Measurements from ENCODE around the gene NFRKB. TPM values are rescaled to one million over a fixed set of nuclear protein-coding genes. Genes with fewer than 3 reads are reported as not detected.

The NFRKB gene
- total RNA-seq, 1 experiment from 2014 or later: 27.4 TPM

- ATAC-seq: no peak
- H3K9me3 ChIP-seq (ENCODE audit: control insufficient read depth in 1 of 2, insufficient read depth in 1 of 2, low read depth in 1 of 2, low read length in 2 of 2): no peaks in the 10 kb centered on the region
- H3K4me2 ChIP-seq (ENCODE audit: low read length): no peak overlapping the region
- ChIA-PET POLR2A (no interaction called here), CTCF (no interaction called here), RAD21 (ENCODE audit: low non-redundant PET in 1 of 2, low total read pairs in 2 of 2, uncharacterized antibody in 2 of 2, unreplicated experiment in 2 of 2) (no interaction called here)
- H4K20me1 ChIP-seq (ENCODE audit: insufficient read depth): no peaks in the 10 kb centered on the region
- no peak overlapping the region for H3K4me3 ChIP-seq (replicated peaks in 1 of 2; ENCODE audit: low read depth in 1 of 2, low read length in 2 of 2)
- H2AFZ ChIP-seq (ENCODE audit: low read depth, low read length, poor library complexity, severe bottlenecking): no peak overlapping the region
- no peak overlapping the region for H3K27ac ChIP-seq (ENCODE audit: low read depth, low read length)
- no peak for DNase-seq (ENCODE audit: low read depth, low spot score)
- H3K36me3 ChIP-seq (ENCODE audit: control insufficient read depth in 1 of 2, insufficient read depth in 2 of 2, low read length in 2 of 2): no peaks in the 10 kb centered on the region
- no peaks in the 10 kb centered on the region for H3K4me1 ChIP-seq (ENCODE audit: control insufficient read depth in 1 of 2, insufficient read depth in 2 of 2, low read length in 2 of 2)
- intact Hi-C loops (cut with micrococcal nuclease): no loop called here
- TF ChIP-seq, protein P1, sequence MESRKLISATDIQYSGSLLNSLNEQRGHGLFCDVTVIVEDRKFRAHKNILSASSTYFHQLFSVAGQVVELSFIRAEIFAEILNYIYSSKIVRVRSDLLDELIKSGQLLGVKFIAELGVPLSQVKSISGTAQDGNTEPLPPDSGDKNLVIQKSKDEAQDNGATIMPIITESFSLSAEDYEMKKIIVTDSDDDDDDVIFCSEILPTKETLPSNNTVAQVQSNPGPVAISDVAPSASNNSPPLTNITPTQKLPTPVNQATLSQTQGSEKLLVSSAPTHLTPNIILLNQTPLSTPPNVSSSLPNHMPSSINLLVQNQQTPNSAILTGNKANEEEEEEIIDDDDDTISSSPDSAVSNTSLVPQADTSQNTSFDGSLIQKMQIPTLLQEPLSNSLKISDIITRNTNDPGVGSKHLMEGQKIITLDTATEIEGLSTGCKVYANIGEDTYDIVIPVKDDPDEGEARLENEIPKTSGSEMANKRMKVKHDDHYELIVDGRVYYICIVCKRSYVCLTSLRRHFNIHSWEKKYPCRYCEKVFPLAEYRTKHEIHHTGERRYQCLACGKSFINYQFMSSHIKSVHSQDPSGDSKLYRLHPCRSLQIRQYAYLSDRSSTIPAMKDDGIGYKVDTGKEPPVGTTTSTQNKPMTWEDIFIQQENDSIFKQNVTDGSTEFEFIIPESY (IDR thresholded peaks at IDR 0.05; ENCODE audit: extremely low read depth, insufficient replicate concordance, low read length): no peak
- TF ChIP-seq POLR2AphosphoS5 (IDR thresholded peaks at IDR 0.05; ENCODE audit: low read depth, low read length) (no peak), JUND (IDR thresholded peaks at IDR 0.05) (no peak), CEBPB (IDR thresholded peaks at IDR 0.05; ENCODE audit: low read depth) (no peak), FOSL1 (IDR thresholded peaks at IDR 0.05; ENCODE audit: low read depth) (no peak), EZH2 (IDR thresholded peaks at IDR 0.05) (no peak), SRF (IDR thresholded peaks at IDR 0.05; ENCODE audit: low read depth) (no peak), EZH2phosphoT487 (IDR thresholded peaks at IDR 0.05; ENCODE audit: borderline replicate concordance) (no peak), SP1 (IDR thresholded peaks at IDR 0.05; ENCODE audit: low read depth) (no peak), POLR2A (IDR thresholded peaks at IDR 0.05; ENCODE audit: borderline replicate concordance, extremely low read depth, insufficient read depth, insufficient read length) (no peak), ZFX (IDR thresholded peaks at IDR 0.05) (no peak), ELF1 (IDR thresholded peaks at IDR 0.05; ENCODE audit: borderline replicate concordance, low read depth) (no peak), RAD21 (IDR thresholded peaks at IDR 0.05; ENCODE audit: low read depth) (no peak), SIN3A (IDR thresholded peaks at IDR 0.05; ENCODE audit: low read depth) (no peak), EGR1 (IDR thresholded peaks at IDR 0.05; ENCODE audit: low read depth) (no peak)
- TF ChIP-seq, protein P2, sequence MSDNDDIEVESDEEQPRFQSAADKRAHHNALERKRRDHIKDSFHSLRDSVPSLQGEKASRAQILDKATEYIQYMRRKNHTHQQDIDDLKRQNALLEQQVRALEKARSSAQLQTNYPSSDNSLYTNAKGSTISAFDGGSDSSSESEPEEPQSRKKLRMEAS (IDR thresholded peaks at IDR 0.05): no peak
- TF ChIP-seq, protein P3, sequence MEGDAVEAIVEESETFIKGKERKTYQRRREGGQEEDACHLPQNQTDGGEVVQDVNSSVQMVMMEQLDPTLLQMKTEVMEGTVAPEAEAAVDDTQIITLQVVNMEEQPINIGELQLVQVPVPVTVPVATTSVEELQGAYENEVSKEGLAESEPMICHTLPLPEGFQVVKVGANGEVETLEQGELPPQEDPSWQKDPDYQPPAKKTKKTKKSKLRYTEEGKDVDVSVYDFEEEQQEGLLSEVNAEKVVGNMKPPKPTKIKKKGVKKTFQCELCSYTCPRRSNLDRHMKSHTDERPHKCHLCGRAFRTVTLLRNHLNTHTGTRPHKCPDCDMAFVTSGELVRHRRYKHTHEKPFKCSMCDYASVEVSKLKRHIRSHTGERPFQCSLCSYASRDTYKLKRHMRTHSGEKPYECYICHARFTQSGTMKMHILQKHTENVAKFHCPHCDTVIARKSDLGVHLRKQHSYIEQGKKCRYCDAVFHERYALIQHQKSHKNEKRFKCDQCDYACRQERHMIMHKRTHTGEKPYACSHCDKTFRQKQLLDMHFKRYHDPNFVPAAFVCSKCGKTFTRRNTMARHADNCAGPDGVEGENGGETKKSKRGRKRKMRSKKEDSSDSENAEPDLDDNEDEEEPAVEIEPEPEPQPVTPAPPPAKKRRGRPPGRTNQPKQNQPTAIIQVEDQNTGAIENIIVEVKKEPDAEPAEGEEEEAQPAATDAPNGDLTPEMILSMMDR (IDR thresholded peaks at IDR 0.05 in 2 of 3, conservative IDR thresholded peaks at IDR 0.05 in 1 of 3; ENCODE audit: borderline replicate concordance in 1 of 3, insufficient read depth in 1 of 3, low read depth in 2 of 3, low read length in 2 of 3): no peak
- TF ChIP-seq, protein P4, sequence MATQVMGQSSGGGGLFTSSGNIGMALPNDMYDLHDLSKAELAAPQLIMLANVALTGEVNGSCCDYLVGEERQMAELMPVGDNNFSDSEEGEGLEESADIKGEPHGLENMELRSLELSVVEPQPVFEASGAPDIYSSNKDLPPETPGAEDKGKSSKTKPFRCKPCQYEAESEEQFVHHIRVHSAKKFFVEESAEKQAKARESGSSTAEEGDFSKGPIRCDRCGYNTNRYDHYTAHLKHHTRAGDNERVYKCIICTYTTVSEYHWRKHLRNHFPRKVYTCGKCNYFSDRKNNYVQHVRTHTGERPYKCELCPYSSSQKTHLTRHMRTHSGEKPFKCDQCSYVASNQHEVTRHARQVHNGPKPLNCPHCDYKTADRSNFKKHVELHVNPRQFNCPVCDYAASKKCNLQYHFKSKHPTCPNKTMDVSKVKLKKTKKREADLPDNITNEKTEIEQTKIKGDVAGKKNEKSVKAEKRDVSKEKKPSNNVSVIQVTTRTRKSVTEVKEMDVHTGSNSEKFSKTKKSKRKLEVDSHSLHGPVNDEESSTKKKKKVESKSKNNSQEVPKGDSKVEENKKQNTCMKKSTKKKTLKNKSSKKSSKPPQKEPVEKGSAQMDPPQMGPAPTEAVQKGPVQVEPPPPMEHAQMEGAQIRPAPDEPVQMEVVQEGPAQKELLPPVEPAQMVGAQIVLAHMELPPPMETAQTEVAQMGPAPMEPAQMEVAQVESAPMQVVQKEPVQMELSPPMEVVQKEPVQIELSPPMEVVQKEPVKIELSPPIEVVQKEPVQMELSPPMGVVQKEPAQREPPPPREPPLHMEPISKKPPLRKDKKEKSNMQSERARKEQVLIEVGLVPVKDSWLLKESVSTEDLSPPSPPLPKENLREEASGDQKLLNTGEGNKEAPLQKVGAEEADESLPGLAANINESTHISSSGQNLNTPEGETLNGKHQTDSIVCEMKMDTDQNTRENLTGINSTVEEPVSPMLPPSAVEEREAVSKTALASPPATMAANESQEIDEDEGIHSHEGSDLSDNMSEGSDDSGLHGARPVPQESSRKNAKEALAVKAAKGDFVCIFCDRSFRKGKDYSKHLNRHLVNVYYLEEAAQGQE (IDR thresholded peaks at IDR 0.05; ENCODE audit: low read depth): no peak
- no peaks in the 10 kb centered on the region for H3K27me3 ChIP-seq (ENCODE audit: insufficient read depth, low read length)
- no TSS peak for BruUV-seq (replicated peaks)
- H3K9me2 ChIP-seq (ENCODE audit: insufficient read depth): no peaks in the 10 kb centered on the region
- no peaks in the 10 kb centered on the region for H3K79me2 ChIP-seq (ENCODE audit: insufficient read depth, low read length)
- H3K9ac ChIP-seq (ENCODE audit: low read length): no peak overlapping the region
These were observed 43.4 kb upstream of the NFRKB start for GRCh38 chr11:129938764-129939163.
